ENCODE data around the gene ACSM2B. TPM values are rescaled to one million over a fixed set of nuclear protein-coding genes. Genes with fewer than 3 reads are reported as not detected.
"Not testable (repeated sequence)": the region's sequence is repeated elsewhere in the genome, so short reads cannot be mapped to it uniquely, and the experiment has no call there.

The ACSM2B gene
- total and polyA plus RNA-seq, 2 donors from 2014 or later: 48.2 to 428 TPM

GRCh38 chr16:20598832-20599469 lies 22.8 kb upstream of the ACSM2B start:
- no peaks in the 10 kb centered on the region for H3K36me3 ChIP-seq (ENCODE audit: control insufficient read depth in 2 of 3, insufficient read depth in 3 of 3, low read length in 3 of 3)
- no peak overlapping the region for H3K27ac ChIP-seq (ENCODE audit: low read depth in 2 of 2, low read length in 2 of 2)
- H3K4me3 ChIP-seq (ENCODE audit: low read length in 3 of 3): no peak overlapping the region
- no peak for TF ChIP-seq CTCF (IDR thresholded peaks at IDR 0.05; ENCODE audit: borderline replicate concordance, extremely low read depth, insufficient read depth)
- no peaks in the 10 kb centered on the region for H3K9me3 ChIP-seq (ENCODE audit: control insufficient read depth in 2 of 3, insufficient read depth in 1 of 3, low read length in 3 of 3)
- no peaks in the 10 kb centered on the region for H3K4me1 ChIP-seq (ENCODE audit: control insufficient read depth in 2 of 3, insufficient read depth in 2 of 3, low read depth in 1 of 3, low read length in 3 of 3)
- no peak for FAIRE-seq
- DNase-seq: peak in 1 of 5 donors; percentile 50
- H3K27me3 ChIP-seq (ENCODE audit: control insufficient read depth, insufficient read depth, low read length): no peaks in the 10 kb centered on the region
- H3K9ac ChIP-seq (ENCODE audit: low read length in 3 of 3): no peak overlapping the region
- intact Hi-C loops (cut with DNase I): no loop called here

- H3K4me1 ChIP-seq (ENCODE audit: control insufficient read depth in 2 of 3, insufficient read depth in 2 of 3, low read depth in 1 of 3, low read length in 3 of 3); H3K27me3 ChIP-seq (ENCODE audit: control insufficient read depth, insufficient read depth, low read length); H3K9me3 ChIP-seq (ENCODE audit: control insufficient read depth in 2 of 3, insufficient read depth in 1 of 3, low read length in 3 of 3); intact Hi-C loops (cut with DNase I); DNase-seq; H3K36me3 ChIP-seq (ENCODE audit: control insufficient read depth in 2 of 3, insufficient read depth in 3 of 3, low read length in 3 of 3); H3K9ac ChIP-seq (ENCODE audit: low read length in 3 of 3); H3K4me3 ChIP-seq (ENCODE audit: low read length in 3 of 3); FAIRE-seq; H3K27ac ChIP-seq (ENCODE audit: low read depth in 2 of 2, low read length in 2 of 2): not testable (repeated sequence)
Observed at GRCh38 chr16:20595694-20596093, 19.5 kb upstream of the ACSM2B start.

- DNase-seq; H3K36me3 ChIP-seq (ENCODE audit: control insufficient read depth in 2 of 3, insufficient read depth in 3 of 3, low read length in 3 of 3); H3K27ac ChIP-seq (ENCODE audit: low read depth in 2 of 2, low read length in 2 of 2); H3K4me3 ChIP-seq (ENCODE audit: low read length in 3 of 3); H3K27me3 ChIP-seq (ENCODE audit: control insufficient read depth, insufficient read depth, low read length); H3K4me1 ChIP-seq (ENCODE audit: control insufficient read depth in 2 of 3, insufficient read depth in 2 of 3, low read depth in 1 of 3, low read length in 3 of 3); FAIRE-seq; H3K9me3 ChIP-seq (ENCODE audit: control insufficient read depth in 2 of 3, insufficient read depth in 1 of 3, low read length in 3 of 3); H3K9ac ChIP-seq (ENCODE audit: low read length in 3 of 3); intact Hi-C loops (cut with DNase I): not testable (repeated sequence)
Observed at GRCh38 chr16:20595068-20595467, 18.9 kb upstream of the ACSM2B start.

- H3K27ac ChIP-seq (ENCODE audit: low read depth in 2 of 2, low read length in 2 of 2); H3K27me3 ChIP-seq (ENCODE audit: control insufficient read depth, insufficient read depth, low read length); H3K4me1 ChIP-seq (ENCODE audit: control insufficient read depth in 2 of 3, insufficient read depth in 2 of 3, low read depth in 1 of 3, low read length in 3 of 3); FAIRE-seq; H3K36me3 ChIP-seq (ENCODE audit: control insufficient read depth in 2 of 3, insufficient read depth in 3 of 3, low read length in 3 of 3); H3K4me3 ChIP-seq (ENCODE audit: low read length in 3 of 3); DNase-seq; intact Hi-C loops (cut with DNase I); H3K9ac ChIP-seq (ENCODE audit: low read length in 3 of 3); H3K9me3 ChIP-seq (ENCODE audit: control insufficient read depth in 2 of 3, insufficient read depth in 1 of 3, low read length in 3 of 3): not testable (repeated sequence)
Observed at GRCh38 chr16:20592780-20593179, 16.6 kb upstream of the ACSM2B start.

GRCh38 chr16:20589486-20589885 lies 13.3 kb upstream of the ACSM2B start:
- FAIRE-seq; H3K9ac ChIP-seq (ENCODE audit: low read length in 3 of 3); H3K4me1 ChIP-seq (ENCODE audit: control insufficient read depth in 2 of 3, insufficient read depth in 2 of 3, low read depth in 1 of 3, low read length in 3 of 3); H3K27me3 ChIP-seq (ENCODE audit: control insufficient read depth, insufficient read depth, low read length); intact Hi-C loops (cut with DNase I); H3K9me3 ChIP-seq (ENCODE audit: control insufficient read depth in 2 of 3, insufficient read depth in 1 of 3, low read length in 3 of 3); H3K27ac ChIP-seq (ENCODE audit: low read depth in 2 of 2, low read length in 2 of 2); H3K4me3 ChIP-seq (ENCODE audit: low read length in 3 of 3); H3K36me3 ChIP-seq (ENCODE audit: control insufficient read depth in 2 of 3, insufficient read depth in 3 of 3, low read length in 3 of 3); DNase-seq: not testable (repeated sequence)

- H3K4me3 ChIP-seq (ENCODE audit: low read length in 3 of 3); H3K27me3 ChIP-seq (ENCODE audit: control insufficient read depth, insufficient read depth, low read length); FAIRE-seq; H3K9me3 ChIP-seq (ENCODE audit: control insufficient read depth in 2 of 3, insufficient read depth in 1 of 3, low read length in 3 of 3); intact Hi-C loops (cut with DNase I); H3K4me1 ChIP-seq (ENCODE audit: control insufficient read depth in 2 of 3, insufficient read depth in 2 of 3, low read depth in 1 of 3, low read length in 3 of 3); DNase-seq; H3K9ac ChIP-seq (ENCODE audit: low read length in 3 of 3); H3K36me3 ChIP-seq (ENCODE audit: control insufficient read depth in 2 of 3, insufficient read depth in 3 of 3, low read length in 3 of 3): not testable (repeated sequence)
- H3K27ac ChIP-seq (ENCODE audit: low read depth in 2 of 2, low read length in 2 of 2): peak overlapping the region; percentile 20 to 63
Observed at GRCh38 chr16:20587645-20588074, 11.5 kb upstream of the ACSM2B start.

- H3K9me3 ChIP-seq (ENCODE audit: control insufficient read depth in 2 of 3, insufficient read depth in 1 of 3, low read length in 3 of 3); H3K27me3 ChIP-seq (ENCODE audit: control insufficient read depth, insufficient read depth, low read length); H3K36me3 ChIP-seq (ENCODE audit: control insufficient read depth in 2 of 3, insufficient read depth in 3 of 3, low read length in 3 of 3); H3K4me1 ChIP-seq (ENCODE audit: control insufficient read depth in 2 of 3, insufficient read depth in 2 of 3, low read depth in 1 of 3, low read length in 3 of 3); DNase-seq; intact Hi-C loops (cut with DNase I): not testable (repeated sequence)
- FAIRE-seq: peak; percentile 85
- Histone ChIP-seq H3K9ac (ENCODE audit: low read length in 3 of 3) (peak overlapping the region in 1 of 3 donors; percentile 55), H3K27ac (ENCODE audit: low read depth in 2 of 2, low read length in 2 of 2) (peak overlapping the region; percentile 84 to 88), H3K4me3 (ENCODE audit: low read length in 3 of 3) (peak overlapping the region in 2 of 3 donors; percentile 48 to 59)
Observed at GRCh38 chr16:20586716-20587115, 10.5 kb upstream of the ACSM2B start.

GRCh38 chr16:20586112-20586511 lies 9.9 kb upstream of the ACSM2B start:
- H3K9ac ChIP-seq (ENCODE audit: low read length in 3 of 3): peak overlapping the region in 1 of 3 donors; percentile 69
- H3K27ac ChIP-seq (ENCODE audit: low read depth in 2 of 2, low read length in 2 of 2): peak overlapping the region; percentile 81 to 82
- FAIRE-seq; H3K36me3 ChIP-seq (ENCODE audit: control insufficient read depth in 2 of 3, insufficient read depth in 3 of 3, low read length in 3 of 3); H3K9me3 ChIP-seq (ENCODE audit: control insufficient read depth in 2 of 3, insufficient read depth in 1 of 3, low read length in 3 of 3); intact Hi-C loops (cut with DNase I); H3K27me3 ChIP-seq (ENCODE audit: control insufficient read depth, insufficient read depth, low read length); DNase-seq; H3K4me1 ChIP-seq (ENCODE audit: control insufficient read depth in 2 of 3, insufficient read depth in 2 of 3, low read depth in 1 of 3, low read length in 3 of 3): not testable (repeated sequence)
- H3K4me3 ChIP-seq (ENCODE audit: low read length in 3 of 3): peak overlapping the region in 2 of 3 donors; percentile 38 to 46
